Astrocyte (in vitro differentiated cells and primary cell): ENCODE results near the gene ACTN2.

Experiments used
- EZH2 ChIP-seq: IDR thresholded peaks from 2 replicates; pipeline ENCODE4 v1.6.1; 2012; ENCODE audit warnings: mild to moderate bottlenecking, low read length, inconsistent platforms; ENCODE audit not compliant: insufficient read depth
- TF ChIP-seq, protein P1 (sequence below): IDR thresholded peaks from 2 replicates; pipeline ENCODE4 v1.5.1; 2011; ENCODE audit warnings: low read depth, mild to moderate bottlenecking, inconsistent platforms, low read length, moderate library complexity; ENCODE audit not compliant: insufficient read depth

GRCh38 chr1:236700903-236701302, 14.6 kb downstream of the ACTN2 start:
- TF ChIP-seq, protein P1, sequence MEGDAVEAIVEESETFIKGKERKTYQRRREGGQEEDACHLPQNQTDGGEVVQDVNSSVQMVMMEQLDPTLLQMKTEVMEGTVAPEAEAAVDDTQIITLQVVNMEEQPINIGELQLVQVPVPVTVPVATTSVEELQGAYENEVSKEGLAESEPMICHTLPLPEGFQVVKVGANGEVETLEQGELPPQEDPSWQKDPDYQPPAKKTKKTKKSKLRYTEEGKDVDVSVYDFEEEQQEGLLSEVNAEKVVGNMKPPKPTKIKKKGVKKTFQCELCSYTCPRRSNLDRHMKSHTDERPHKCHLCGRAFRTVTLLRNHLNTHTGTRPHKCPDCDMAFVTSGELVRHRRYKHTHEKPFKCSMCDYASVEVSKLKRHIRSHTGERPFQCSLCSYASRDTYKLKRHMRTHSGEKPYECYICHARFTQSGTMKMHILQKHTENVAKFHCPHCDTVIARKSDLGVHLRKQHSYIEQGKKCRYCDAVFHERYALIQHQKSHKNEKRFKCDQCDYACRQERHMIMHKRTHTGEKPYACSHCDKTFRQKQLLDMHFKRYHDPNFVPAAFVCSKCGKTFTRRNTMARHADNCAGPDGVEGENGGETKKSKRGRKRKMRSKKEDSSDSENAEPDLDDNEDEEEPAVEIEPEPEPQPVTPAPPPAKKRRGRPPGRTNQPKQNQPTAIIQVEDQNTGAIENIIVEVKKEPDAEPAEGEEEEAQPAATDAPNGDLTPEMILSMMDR, result no peak
- no peak for TF ChIP-seq EZH2
